ENCODE measurements around the gene KCNH2.

KCNH2 gene

DNA sequence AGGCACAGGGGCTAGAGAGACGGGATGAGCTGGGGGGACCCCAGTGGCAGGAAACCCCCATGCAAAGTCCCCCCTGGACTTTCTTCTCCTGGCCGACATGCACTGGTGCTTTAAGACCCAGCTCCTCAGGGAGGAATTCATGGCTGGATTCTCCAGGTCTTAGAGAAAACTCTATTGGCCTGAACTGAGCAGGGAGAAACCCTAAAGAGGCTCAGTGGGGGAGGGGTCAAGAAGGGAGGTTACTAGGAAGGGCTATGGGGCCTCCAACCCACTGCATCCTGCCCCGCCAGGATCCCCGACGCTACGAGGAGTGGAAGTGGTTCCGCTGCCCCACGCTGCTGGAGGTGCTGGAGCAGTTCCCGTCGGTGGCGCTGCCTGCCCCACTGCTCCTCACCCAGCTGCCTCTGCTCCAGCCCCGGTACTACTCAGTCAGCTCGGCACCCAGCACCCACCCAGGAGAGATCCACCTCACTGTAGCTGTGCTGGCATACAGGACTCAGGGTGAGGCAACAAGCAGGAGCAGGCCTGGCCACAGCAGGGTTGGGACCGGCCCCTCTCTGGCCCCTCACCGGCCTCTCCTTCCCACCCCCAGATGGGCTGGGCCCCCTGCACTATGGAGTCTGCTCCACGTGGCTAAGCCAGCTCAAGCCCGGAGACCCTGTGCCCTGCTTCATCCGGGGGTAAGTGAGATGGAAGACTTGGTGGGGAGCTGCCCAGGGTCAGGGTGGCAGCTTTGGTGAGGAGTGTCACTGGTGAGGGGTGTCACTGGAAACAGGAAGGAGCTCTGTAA is 32.4 kb upstream of the KCNH2 start:
- DNase-seq = no peak

DNA sequence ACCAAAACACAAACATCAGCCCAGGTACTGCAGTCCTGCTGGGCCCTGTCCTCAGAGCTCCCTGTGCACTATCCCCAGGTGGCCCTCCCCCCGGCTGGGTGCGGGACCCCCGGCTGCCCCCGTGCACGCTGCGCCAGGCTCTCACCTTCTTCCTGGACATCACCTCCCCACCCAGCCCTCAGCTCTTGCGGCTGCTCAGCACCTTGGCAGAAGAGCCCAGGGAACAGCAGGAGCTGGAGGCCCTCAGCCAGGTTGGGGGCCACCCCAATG is 31.9 kb upstream of the KCNH2 start:
- no peak for DNase-seq

DNA sequence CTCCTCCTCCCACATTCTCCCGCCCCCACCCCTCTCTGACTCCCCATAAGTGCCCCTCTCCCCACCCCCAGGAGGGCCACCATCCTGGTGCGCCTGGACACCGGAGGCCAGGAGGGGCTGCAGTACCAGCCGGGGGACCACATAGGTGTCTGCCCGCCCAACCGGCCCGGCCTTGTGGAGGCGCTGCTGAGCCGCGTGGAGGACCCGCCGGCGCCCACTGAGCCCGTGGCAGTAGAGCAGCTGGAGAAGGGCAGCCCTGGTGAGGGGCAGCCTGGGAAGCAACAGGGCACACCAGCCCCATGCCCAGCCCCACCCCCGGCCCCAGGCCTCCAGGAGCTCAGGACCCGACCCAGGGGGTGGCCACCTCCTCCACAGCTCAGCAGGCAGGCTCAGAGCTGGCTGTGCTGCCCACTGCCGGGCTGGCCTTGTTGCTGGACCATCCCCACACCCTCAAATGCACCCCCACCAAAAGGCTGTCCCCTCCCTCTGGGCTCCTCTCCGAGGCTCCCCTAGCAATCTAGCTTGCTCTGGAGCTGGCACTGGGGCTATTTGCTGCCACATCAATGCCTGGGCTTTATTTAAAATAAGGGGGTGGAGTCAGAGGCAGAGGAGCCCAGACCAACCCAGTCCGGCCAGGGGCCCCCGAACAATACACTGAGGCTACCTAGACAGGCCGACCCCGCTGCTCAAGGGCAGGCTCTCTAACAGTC is 31.4 kb upstream of the KCNH2 start:
- DNase-seq = no peak

DNA sequence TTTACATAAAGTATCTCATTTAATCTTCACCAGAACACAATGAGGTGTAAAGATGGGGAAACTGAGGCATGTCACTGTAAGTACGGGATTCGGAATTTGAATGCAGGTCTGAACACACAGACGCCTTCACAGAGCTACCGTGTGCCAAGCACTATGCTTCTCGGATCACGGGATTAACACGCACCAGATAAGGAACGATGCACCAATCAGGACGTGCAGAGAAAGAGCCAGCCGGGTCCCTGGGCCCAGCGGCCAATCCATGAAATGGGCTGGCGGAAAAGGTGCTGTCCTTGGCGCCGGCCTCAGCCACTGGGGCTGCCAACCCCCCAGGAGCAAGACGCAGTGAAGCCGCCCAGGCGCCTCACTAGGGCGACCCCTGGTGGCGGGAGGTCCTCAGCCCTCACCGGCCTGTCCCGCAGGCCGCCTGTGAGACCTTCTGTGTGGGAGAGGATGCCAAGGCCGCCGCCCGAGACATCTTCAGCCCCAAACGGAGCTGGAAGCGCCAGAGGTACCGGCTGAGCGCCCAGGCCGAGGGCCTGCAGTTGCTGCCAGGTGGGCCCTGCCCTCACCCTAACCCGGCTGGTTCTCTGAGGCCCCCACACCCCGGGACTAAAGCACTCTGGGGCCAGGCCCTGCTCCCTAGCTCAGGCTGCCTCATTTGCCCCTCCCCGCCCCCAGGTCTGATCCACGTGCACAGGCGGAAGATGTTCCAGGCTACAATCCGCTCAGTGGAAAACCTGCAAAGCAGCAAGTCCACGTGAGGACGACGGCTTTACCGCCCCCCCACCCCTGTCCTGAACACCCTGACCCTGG is 30.6 kb upstream of the KCNH2 start:
- no peak for DNase-seq

DNA sequence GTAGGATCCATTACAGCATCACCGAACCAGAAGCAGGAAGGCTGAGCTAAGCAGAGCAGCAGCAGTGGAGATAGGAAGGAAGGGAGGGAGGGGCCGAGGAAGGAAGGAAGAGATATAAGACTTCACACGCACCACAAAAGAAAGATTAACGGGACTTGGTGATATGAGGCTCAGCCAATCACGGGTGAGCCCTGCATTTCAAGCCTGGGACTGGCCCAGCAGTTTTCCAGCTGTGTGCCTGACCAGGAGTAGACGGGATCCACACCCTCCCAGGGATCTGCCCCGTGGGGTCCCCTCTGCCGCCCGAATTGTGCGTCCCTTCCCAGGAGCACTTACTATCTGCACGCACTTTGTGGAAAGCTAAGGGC is 30.0 kb upstream of the KCNH2 start:
- DNase-seq = no peak

DNA sequence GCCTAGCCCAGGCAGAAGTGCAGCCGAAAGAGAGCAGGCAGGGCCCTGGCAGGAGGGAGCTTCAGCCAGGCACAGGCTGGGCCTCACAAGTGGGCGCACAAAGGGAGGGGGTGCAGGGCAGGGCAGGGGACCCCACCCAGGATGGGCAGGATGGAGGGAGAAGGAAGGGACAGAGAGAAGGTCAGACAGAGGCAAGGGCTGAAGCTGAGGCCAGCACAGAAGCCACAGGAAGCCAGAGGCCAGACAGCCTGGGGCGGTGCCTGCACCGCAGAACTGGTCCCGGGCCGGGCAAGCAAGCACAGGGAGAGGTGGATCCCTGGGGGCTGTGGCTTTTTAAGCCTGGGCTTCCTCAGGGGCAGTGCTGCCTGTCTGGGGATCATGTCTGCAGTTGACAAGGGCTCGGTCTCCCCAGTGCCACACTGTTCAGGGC is 29.4 kb upstream of the KCNH2 start:
- no peak for DNase-seq

DNA sequence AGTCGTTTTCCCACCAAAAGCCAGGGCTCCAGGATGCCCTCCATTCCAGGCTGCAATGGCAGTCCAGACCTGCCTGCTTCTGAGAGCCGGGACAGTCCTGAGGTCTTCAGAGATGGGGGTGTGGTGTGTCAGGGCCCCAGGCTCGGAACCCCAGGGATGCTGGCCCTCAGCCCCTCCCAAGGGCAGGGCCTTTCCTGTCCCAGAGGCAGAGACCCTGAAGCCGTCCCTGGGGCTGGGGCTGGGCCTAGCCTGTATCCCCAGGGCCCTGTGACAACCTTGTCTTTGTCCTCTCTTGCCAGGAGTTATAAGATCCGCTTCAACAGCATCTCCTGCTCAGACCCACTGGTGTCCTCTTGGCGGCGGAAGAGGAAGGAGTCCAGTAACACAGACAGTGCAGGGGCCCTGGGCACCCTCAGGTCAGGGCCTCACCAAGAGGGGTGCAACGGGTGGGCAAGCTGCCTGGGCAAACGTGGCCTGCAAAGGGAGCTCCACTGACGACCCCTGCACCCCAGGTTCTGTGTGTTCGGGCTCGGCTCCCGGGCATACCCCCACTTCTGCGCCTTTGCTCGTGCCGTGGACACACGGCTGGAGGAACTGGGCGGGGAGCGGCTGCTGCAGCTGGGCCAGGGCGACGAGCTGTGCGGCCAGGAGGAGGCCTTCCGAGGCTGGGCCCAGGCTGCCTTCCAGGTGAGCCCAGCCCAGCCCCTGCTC is 28.6 kb upstream of the KCNH2 start:
- no peak for DNase-seq

DNA sequence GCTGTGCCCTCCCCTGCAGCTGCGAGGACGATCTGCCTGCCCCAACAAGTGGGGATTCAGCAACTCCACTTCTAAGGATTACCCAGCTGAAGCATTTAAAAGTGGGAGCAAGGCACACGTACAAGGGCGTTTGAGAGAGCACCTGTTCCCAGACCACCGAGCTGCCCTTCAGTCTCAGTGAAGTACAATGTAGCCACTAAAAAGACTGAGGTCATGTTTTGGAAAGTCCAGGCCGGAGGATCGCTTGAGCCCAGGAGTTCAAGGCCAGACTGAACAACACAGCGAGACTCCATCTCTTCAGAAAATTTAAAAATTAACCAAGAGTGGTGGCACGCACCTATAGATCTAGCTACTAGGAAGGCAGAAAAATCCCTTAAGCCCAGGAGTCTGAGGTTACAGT is 27.4 kb upstream of the KCNH2 start:
- no peak for DNase-seq

DNA sequence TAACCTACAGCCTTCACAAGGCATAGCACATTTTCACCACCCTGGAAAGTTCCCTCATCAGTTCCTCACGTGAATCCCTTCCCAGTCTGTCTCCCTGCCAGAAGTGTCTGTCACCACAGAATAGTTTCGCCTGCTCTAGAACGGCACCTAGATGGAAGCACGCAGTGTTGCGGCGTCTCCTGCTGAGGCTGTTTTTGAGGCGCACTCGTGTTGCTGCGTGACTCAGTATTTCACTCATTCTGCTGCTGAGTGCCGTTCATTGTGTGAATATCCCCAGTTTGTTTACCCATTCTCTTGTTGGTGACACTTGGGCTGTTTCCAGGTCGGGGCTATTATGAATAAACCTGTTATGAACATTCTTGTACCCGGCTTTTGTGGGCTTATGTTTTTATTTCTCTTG is 25.5 kb upstream of the KCNH2 start:
- no peak for DNase-seq

DNA sequence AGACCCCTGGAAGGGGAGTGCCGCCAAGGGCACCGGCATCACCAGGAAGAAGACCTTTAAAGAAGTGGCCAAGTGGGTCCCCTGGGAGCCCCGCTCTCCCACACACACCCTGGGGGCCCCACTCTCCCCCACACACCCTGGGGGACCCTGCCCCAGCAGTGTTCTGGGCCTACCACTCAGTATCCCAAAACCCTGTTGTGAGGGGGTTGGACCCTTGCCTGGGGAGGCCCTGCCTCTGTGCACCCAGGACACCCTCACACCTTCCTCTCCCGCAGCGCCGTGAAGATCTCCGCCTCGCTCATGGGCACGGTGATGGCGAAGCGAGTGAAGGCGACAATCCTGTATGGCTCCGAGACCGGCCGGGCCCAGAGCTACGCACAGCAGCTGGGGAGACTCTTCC is 23.4 kb upstream of the KCNH2 start:
- no peak for DNase-seq

DNA sequence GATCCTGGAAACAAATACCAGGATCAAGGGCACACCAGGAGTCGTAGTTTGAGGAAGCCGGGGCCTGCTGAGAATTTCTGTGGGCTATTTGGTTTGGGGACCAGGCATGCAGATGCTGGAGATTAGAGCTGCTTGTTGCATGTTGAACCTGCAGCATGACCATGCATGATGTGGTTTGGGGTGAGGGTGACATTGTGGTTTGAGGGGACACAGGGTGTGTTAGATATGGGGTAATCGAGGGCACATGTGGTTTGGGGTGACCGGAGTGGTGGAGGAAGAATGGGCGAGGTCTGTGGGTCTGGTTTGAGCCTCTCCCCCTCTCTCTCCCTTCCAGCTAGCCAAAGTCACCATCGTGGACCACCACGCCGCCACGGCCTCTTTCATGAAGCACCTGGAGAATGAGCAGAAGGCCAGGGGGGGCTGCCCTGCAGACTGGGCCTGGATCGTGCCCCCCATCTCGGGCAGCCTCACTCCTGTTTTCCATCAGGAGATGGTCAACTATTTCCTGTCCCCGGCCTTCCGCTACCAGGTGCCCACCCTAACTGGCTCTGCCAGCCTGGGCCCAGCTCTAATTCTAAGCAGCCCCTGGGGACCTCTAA is 22.9 kb upstream of the KCNH2 start:
- no peak for DNase-seq

DNA sequence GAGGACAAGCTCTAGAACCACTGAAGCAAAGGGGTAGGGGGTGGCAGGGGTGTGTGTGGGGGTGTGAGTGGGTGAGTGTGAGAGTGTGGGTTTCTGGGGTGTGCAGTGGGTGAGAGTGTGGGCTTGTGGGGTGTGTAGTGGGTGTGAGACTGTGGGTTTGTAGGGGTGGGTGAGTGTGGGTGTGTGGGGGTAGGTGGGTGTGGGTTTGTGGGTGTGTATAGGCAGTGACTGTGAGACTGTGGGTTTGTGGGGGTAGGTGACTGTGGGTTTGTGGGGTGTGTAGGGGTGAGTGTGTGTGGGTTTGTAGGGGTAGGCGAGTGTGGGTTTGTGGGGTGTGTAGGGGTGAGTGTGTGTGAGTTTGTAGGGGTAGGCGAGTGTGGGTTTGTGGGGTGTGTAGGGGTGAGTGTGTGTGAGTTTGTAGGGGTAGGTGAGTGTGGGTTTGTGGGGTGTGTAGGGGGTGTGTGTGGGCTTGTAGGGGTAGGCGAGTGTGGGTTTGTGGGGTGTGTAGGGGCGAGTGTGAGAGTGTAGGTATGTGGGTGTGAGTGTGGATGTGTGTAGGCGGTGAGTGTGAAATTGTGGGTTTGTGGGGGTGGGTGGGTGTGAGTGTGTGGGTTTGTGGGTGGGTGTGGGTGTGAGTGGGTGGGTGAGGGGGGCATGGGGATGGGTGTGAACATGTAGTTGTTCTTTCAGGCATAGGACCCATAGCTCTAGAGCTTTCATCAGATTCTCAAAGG is 21.5 kb upstream of the KCNH2 start:
- no peak for DNase-seq

DNA sequence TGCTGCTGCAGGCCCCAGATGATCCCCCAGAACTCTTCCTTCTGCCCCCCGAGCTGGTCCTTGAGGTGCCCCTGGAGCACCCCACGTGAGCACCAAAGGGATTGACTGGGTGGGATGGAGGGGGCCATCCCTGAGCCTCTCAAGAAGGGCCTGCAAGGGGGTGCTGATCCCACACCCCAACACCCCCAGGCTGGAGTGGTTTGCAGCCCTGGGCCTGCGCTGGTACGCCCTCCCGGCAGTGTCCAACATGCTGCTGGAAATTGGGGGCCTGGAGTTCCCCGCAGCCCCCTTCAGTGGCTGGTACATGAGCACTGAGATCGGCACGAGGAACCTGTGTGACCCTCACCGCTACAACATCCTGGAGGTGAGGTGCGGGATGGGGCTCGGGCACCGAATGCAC is 20.9 kb upstream of the KCNH2 start:
- DNase-seq = no peak

DNA sequence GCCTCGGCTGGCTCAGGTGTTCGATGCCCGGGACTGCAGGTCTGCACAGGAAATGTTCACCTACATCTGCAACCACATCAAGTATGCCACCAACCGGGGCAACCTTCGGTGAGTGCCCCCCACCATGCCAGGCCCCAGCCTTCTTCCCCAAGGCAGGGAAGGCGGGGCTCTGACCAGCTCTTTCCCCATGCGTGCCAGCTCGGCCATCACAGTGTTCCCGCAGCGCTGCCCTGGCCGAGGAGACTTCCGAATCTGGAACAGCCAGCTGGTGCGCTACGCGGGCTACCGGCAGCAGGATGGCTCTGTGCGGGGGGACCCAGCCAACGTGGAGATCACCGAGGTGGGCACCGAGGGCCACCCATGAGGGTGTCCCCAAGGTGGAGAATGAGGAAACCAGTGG is 20.2 kb upstream of the KCNH2 start:
- no peak for DNase-seq

DNA sequence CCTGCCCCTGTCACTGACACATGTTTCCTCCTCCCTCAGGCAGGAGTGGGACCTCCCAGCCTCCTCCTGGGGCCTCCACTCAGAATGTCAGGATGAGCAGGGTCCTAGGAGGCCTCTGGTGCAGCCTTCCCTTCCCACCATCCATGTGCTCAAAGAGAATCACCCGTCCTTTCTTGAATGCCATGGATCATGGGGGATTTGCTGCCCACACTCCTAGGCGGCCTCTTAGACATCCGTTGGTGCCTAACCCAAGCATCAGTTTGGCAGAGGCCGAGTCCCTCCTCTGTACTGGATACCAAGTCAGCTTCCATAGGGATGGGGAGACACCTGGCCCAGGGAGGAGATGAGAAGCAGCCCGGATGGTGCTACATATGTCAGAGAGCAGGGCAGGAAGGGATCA is 19.7 kb upstream of the KCNH2 start:
- no peak for DNase-seq

DNA sequence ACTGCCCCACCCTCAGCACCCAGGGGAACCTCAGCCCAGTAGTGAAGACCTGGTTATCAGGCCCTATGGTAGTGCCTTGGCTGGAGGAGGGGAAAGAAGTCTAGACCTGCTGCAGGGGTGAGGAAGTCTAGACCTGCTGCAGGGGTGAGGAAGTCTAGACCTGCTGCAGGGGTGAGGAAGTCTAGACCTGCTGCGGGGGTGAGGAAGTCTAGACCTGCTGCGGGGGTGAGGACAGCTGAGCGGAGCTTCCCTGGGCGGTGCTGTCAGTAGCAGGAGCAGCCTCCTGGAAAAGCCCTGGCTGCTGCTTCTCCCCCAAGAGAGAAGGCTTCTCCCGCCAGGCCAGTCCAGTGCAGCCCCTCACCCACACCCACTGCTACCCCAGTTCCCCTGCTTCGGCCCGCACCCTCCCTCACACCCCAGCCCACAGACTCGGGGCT is 19.0 kb upstream of the KCNH2 start:
- no peak for DNase-seq

DNA sequence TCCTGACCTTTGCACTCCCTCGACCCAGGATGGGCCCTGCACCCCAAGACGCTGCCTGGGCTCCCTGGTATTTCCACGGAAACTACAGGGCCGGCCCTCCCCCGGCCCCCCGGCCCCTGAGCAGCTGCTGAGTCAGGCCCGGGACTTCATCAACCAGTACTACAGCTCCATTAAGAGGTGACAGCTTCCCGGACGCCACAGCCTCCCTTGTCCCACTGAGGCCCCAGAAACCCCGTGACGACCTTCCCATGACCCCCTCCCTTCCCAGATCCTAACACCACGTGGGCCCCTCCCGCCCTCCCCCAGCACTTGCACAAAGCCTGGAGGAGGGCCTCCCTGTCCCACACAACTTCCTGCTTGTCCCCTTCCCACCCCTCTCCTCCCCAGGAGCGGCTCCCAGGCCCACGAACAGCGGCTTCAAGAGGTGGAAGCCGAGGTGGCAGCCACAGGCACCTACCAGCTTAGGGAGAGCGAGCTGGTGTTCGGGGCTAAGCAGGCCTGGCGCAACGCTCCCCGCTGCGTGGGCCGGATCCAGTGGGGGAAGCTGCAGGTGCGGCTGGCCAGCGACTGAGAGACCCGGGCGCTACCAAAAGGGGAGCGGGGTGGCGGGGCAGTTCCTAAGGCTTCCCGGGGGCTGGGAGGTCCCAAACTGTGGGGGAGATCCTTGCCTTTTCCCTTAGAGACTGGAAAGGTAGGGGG is 18.4 kb upstream of the KCNH2 start:
- DNase-seq = no peak

DNA sequence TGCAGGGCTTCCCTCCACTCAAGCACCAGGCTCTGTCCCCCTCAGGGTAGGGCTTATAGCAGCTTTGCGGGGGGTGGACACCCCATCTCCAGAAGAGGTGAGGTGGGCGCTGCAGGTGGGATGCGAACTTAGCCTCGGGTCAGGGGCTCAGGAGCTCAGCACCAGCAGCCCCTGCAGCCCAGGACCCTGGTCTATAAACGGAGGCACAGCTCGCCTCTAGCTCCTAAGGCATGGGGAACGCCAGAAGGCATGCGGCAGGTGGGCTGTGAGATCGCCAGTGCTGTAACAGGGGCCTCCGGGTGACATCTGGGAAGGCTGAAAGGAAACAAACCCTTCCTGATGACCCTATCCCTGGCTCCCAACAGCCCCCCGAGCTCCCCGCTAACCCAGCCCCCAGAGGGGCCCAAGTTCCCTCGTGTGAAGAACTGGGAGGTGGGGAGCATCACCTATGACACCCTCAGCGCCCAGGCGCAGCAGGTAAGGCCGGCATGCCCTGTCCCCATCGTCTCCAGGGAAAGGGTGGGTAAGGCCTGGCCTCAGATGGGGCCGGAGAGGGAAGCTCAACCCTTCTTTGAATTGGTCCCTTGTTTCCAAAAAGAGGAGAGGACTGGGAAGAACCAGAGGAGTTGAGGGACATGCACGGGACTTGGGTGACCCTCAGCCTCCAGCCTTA is 16.9 kb upstream of the KCNH2 start:
- no peak for DNase-seq

DNA sequence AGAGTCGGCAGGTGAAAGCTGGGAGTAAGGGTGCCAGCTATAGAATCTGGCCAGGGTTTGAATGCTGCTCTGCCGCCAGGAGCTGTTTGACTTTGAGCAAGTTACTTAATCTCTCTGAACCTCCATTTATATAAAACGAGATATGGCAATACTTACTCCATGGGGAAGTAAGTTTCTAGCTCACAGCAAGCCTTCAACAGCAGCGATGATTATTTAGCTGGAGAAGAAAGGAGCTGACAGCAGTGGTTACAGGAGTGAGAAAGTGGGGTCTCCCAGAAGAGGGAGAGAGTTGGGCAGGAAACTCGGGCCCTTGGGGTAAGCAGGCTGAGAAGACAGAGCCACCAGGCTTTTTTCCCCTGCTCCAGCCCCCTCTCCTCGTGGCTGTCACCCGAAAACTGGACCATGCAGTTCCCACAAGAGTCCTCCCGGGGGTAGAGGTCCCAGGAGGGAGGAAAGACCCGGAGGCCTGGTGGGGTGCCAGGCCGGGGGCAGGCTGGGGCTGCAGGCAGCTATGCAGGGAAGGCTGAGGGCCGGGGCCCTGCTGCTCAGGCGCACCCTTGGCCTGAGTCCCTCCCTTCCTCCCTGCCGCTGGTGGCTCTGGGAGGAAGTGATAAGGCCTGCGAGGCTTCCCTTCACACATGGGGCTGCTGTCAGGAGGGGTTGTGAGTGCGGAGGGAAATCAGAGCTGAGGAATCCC is 16.2 kb upstream of the KCNH2 start:
- DNase-seq = no peak

DNA sequence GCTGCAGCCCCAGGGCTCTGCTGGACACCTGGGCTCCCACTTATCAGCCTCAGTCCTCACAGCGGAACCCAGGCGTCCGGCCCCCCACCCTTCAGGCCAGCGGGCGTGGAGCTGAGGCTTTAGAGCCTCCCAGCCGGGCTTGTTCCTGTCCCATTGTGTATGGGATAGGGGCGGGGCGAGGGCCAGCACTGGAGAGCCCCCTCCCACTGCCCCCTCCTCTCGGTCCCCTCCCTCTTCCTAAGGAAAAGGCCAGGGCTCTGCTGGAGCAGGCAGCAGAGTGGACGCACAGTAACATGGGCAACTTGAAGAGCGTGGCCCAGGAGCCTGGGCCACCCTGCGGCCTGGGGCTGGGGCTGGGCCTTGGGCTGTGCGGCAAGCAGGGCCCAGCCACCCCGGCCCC is 15.4 kb upstream of the KCNH2 start:
- no peak for DNase-seq
